GM10248 (cell line): ENCODE measurements around the gene NODAL.
"Not testable (repeated sequence)": the region's sequence is repeated elsewhere in the genome, so short reads cannot be mapped to it uniquely, and the experiment has no call there.

Experiments
- CTCF ChIA-PET: fragments of 300-600 bp; sonication (Branson Sonifier 250); formaldehyde crosslinking; extraction: SDS; loops from one replicate; lab custom pipeline; 2021; ENCODE audit warnings: antibody characterized with exemption; lab: Yijun Ruan, JAX
- POLR2A ChIA-PET: fragments of 350-650 bp; sonication (Branson Sonifier 250); formaldehyde crosslinking; extraction: SDS; loops from one replicate; lab custom pipeline; 2020; ENCODE audit warnings: antibody characterized with exemption; lab: Yijun Ruan, JAX
- DNase-seq: peaks from one replicate; pipeline ENCODE4 v3.0.0; 2012; ENCODE audit errors: extremely low spot score
- TF ChIP-seq, protein P1 (sequence below): IDR thresholded peaks from 2 replicates; pipeline ENCODE4 v1.5.1; 2012; ENCODE audit warnings: mild to moderate bottlenecking, low read depth; ENCODE audit errors: extremely low read depth, missing control alignments, control extremely low read depth

Gene NODAL

DNA sequence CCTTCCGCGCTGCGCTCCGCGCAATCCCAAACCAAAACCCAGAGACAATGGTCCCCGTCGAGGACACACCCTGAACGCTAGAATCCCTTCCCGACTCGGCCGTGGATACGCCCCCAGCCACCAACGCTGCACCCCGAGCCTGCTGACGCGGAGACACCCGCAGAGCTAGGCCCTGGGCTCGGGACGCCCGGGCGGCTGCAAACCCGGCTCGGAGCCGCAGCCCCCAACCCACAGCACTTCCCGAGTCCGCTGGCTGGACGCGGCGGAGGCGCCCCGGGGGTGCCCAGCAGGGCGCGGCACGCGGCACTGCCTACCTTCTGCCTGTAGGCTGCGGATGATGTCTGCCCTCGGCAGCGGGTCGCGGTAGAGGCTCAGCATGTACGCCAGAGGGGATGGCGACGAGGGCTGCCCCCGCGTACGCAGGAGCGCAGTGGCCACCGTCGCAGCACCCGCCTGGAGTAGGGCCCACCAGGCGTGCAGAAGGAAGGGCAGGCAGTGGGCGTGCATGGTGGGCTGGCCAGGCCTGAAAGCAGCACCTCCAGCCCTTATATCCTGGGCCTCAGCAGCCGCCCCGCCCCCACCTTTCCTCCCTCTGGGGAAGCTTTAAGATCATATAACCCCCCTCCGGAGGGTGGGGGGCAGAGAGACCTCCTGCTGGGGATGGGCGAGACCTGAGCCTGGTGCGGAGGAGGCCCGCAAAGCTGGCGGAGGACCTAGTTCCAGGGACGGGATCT is at the start of gene NODAL:
TSS of gene NODAL (minus strand) at position 521 of the 734 bp plus-strand sequence. CDS start at position 507, 14 bp downstream.
- ChIA-PET CTCF (interaction anchor here (1.6 kb wide), 1 partner anchor 16 kb away, joined by 3 read pairs; no protein-coding TSS in a partner anchor), POLR2A (no interaction called here)
- DNase-seq, result no peak
- TF ChIP-seq, protein P1, sequence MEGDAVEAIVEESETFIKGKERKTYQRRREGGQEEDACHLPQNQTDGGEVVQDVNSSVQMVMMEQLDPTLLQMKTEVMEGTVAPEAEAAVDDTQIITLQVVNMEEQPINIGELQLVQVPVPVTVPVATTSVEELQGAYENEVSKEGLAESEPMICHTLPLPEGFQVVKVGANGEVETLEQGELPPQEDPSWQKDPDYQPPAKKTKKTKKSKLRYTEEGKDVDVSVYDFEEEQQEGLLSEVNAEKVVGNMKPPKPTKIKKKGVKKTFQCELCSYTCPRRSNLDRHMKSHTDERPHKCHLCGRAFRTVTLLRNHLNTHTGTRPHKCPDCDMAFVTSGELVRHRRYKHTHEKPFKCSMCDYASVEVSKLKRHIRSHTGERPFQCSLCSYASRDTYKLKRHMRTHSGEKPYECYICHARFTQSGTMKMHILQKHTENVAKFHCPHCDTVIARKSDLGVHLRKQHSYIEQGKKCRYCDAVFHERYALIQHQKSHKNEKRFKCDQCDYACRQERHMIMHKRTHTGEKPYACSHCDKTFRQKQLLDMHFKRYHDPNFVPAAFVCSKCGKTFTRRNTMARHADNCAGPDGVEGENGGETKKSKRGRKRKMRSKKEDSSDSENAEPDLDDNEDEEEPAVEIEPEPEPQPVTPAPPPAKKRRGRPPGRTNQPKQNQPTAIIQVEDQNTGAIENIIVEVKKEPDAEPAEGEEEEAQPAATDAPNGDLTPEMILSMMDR, result no peak

- ChIA-PET CTCF (interaction anchor here (1.0 to 1.5 kb wide), 4 partner anchors 9 to 269 kb away, joined by 3 to 7 read pairs (median 4); no protein-coding TSS in a partner anchor), POLR2A (interaction anchor here (0.6 kb wide), 1 partner anchor 16 kb away, joined by 3 read pairs; no protein-coding TSS in a partner anchor)
- TF ChIP-seq, protein P1, result no peak
- no peak for DNase-seq
Measured at GRCh38 chr10:70490142-70490541, 48.7 kb upstream of the NODAL start.

- ChIA-PET POLR2A (no interaction called here), CTCF (interaction anchor here (0.7 kb wide), 1 partner anchor 62 kb away, joined by 4 read pairs; no protein-coding TSS in a partner anchor)
- TF ChIP-seq, protein P1, result no peak
- DNase-seq, result no peak
Measured at GRCh38 chr10:70487824-70488223, 46.3 kb upstream of the NODAL start.

DNA sequence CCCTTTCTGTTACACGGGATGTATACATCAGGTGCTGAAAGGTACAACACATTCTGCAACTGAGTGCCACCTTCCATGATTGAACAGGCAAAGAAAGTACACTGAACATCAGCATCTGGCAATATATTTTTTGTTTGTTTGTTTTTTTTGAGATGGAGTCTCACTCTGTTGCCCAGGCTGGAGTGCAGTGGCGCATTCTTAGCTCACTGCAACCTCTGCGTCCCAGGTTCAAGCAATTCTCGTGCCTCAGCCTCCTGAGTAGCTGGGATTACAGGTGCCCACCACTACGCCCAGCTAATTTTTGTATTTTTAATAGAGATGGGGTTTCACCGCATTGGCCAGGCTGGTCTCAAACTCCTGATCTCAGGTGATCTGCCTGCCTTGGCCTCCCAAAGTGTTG is 42.4 kb upstream of the NODAL start:
- CTCF ChIA-PET, result interaction anchor here (0.9 to 2.1 kb wide), 2 partner anchors 54 to 66 kb away, joined by 3 to 7 read pairs; no protein-coding TSS in a partner anchor
- POLR2A ChIA-PET, DNase-seq: not testable (repeated sequence)

DNA sequence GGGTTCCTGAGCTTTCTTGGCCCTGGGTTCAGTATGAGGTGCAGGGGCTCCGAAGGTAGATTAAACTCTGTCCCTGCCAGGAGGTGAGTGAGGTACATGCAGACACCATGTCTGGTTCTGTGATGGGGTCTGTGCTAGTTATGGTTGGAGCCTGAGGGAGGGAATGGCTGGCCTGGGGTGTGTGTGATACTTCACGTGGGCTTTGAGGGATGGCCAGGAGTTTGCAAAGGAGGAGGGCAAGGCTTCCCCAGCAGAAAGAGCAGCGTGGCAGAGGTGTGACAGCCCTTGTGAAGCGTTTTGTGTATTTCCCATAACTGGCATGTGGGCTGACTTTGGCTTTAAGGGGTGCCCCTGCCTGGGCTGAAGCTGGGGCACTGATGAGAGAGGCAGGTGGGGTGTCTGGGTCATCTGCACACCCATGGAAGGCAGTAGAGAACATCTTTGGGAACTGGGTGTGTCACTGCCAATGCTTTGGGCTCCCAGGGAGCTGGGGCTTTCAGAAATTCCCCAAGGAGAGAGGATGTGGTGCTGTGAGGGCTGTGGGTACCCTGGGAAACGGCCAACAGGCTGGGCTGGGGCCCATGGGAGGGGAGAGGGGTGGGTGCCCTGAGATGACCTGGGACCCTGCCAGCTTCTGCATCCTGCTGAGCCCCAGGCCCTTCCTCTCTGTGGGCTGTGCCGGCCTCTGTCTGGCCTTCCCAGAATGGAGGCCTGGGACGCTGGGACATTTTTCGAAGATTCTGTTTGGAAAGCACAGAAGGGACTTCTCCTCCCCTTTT is 41.7 kb upstream of the NODAL start:
- TF ChIP-seq, protein P1, result no peak
- ChIA-PET POLR2A (no interaction called here), CTCF (interaction anchor here (2.1 kb wide), 1 partner anchor 66 kb away, joined by 7 read pairs; no protein-coding TSS in a partner anchor)
- DNase-seq, result no peak

DNA sequence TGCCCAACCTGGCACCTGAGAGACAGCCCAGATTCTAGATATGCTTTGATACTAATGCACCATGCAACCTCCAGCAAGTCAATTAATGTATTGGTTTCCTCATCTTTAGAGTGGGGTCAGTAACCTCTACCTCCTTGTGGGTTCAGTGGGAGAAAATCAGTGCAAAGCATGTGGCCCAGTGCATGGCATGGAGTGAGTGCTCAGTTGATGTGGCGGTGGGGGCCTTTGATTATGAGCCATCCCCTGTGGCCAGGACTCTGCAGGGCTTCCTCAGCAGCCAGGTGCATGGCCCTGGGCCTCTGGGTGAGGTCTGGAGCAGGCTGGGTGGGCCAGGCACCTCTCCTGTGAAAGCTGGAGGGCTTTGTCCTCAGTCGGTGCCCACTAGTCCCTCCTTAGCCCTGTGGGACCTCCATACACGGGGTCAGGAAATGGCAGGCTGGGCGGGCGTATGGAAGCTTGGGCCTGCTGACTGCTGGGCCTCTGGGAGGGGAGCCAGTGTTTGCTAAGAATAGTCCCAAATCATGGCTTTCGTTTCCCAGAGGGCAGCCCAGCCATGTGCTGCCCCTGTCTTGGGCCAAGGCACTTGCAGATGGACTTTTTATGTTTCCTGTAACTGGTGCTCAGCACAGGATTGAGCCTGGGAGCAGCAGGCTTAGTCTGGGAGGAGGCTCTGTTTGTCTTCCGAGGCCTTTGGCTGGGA is 40.5 kb upstream of the NODAL start:
- POLR2A ChIA-PET, result no interaction called here
- CTCF ChIA-PET, result interaction anchor here (1.1 kb wide), 1 partner anchor 20 kb away, joined by 3 read pairs; no protein-coding TSS in a partner anchor
- no peak for DNase-seq
- TF ChIP-seq, protein P1, result no peak
